Measurements from ENCODE around the gene PLCE1. TPM values are rescaled to one million over a fixed set of nuclear protein-coding genes. Genes with fewer than 3 reads are reported as not detected.

PLCE1 gene
- total and polyA plus RNA-seq, 10 of the 15 experiments (the other 5 are each of a cell fraction or from before 2014, with no cell fraction given): under 0.01 to 1.2 (median 0.03) TPM

- Histone ChIP-seq H4K20me1 (ENCODE audit: control insufficient read depth, insufficient read depth) (no peaks in the 10 kb centered on the region), H2AFZ (ENCODE audit: control insufficient read depth, low read depth, low read length) (no peak overlapping the region), H3K4me2 (ENCODE audit: control insufficient read depth, insufficient read depth) (no peak overlapping the region), H3K36me3 (ENCODE audit: control insufficient read depth in 2 of 2, insufficient read depth in 2 of 2, low read length in 1 of 2) (no peaks in the 10 kb centered on the region), H3K79me2 (ENCODE audit: control insufficient read depth, insufficient read depth, low read length) (no peaks in the 10 kb centered on the region), H3K27ac (ENCODE audit: control insufficient read depth, insufficient read depth) (no peak overlapping the region), H3K9ac (ENCODE audit: control insufficient read depth, insufficient read depth, low read length) (no peak overlapping the region), H3K9me3 (replicated peaks; ENCODE audit: control insufficient read depth, insufficient read depth, low read length) (no peaks in the 10 kb centered on the region), H3K4me3 (no peak overlapping the region), H3K27me3 (replicated peaks in 1 of 2; ENCODE audit: control insufficient read depth in 2 of 2, insufficient read depth in 2 of 2, low read length in 1 of 2) (no peaks in the 10 kb centered on the region; a peak in 1 of 4 replicates), H3K4me1 (ENCODE audit: control insufficient read depth, insufficient read depth, low read length) (no peaks in the 10 kb centered on the region)
- ChIA-PET RAD21 (ENCODE audit: unreplicated experiment) (no interaction called here), POLR2A (no interaction called here), CTCF (no interaction called here), SMC1A (ENCODE audit: uncharacterized antibody, unreplicated experiment) (no interaction called here)
- WGBS (ENCODE audit: insufficient coverage, insufficient replicate concordance, low lambda C conversion rate, missing lambda C conversion rate): 0% methylated on average over 1 of the region's 1 CpG
- FAIRE-seq (no peak), ATAC-seq (no peak), DNase-seq (ENCODE audit: low read depth, low spot score) (no peak)
- no TSS peak for BruUV-seq (replicated peaks)
- TF ChIP-seq NR2C1 (IDR thresholded peaks at IDR 0.05): no peak
- TF ChIP-seq ASH2L (IDR thresholded peaks at IDR 0.05; ENCODE audit: borderline replicate concordance, low read depth): no peak
- TF ChIP-seq TCF7 (IDR thresholded peaks at IDR 0.05; ENCODE audit: borderline replicate concordance): no peak
- in situ Hi-C loops (cut with MboI) (no loop called here), intact Hi-C loops (cut with micrococcal nuclease; ENCODE audit: unreplicated experiment) (no loop called here)
Observed at GRCh38 chr10:94001416-94001810, 7.7 kb downstream of the PLCE1 start.

GRCh38 chr10:94002156-94002555 lies 8.4 kb downstream of the PLCE1 start:
- no peak for ATAC-seq
- Histone ChIP-seq H4K20me1 (ENCODE audit: control insufficient read depth, insufficient read depth) (no peaks in the 10 kb centered on the region), H3K27me3 (replicated peaks in 1 of 2; ENCODE audit: control insufficient read depth in 2 of 2, insufficient read depth in 2 of 2, low read length in 1 of 2) (no peaks in the 10 kb centered on the region; a peak in 1 of 4 replicates), H3K4me3 (no peak overlapping the region), H3K27ac (ENCODE audit: control insufficient read depth, insufficient read depth) (no peak overlapping the region), H3K4me1 (ENCODE audit: control insufficient read depth, insufficient read depth, low read length) (no peaks in the 10 kb centered on the region), H3K4me2 (ENCODE audit: control insufficient read depth, insufficient read depth) (no peak overlapping the region), H3K79me2 (ENCODE audit: control insufficient read depth, insufficient read depth, low read length) (no peaks in the 10 kb centered on the region), H3K9me3 (replicated peaks; ENCODE audit: control insufficient read depth, insufficient read depth, low read length) (no peaks in the 10 kb centered on the region), H3K36me3 (ENCODE audit: control insufficient read depth in 2 of 2, insufficient read depth in 2 of 2, low read length in 1 of 2) (no peaks in the 10 kb centered on the region), H3K9ac (ENCODE audit: control insufficient read depth, insufficient read depth, low read length) (no peak overlapping the region), H2AFZ (ENCODE audit: control insufficient read depth, low read depth, low read length) (no peak overlapping the region)
- SMC1A ChIA-PET (ENCODE audit: uncharacterized antibody, unreplicated experiment): no interaction called here
- RAD21 ChIA-PET (ENCODE audit: unreplicated experiment): no interaction called here
- WGBS (ENCODE audit: insufficient coverage, insufficient replicate concordance, low lambda C conversion rate, missing lambda C conversion rate): 2% methylated on average over 3 of the region's 3 CpGs
- POLR2A ChIA-PET: no interaction called here
- intact Hi-C loops (cut with micrococcal nuclease; ENCODE audit: unreplicated experiment): no loop called here
- TF ChIP-seq BACH1 (IDR thresholded peaks at IDR 0.05; ENCODE audit: borderline replicate concordance): no peak
- no peak for TF ChIP-seq MEF2B (IDR thresholded peaks at IDR 0.05; ENCODE audit: partially characterized antibody, poor library complexity, severe bottlenecking)
- no peak for TF ChIP-seq NFIC (IDR thresholded peaks at IDR 0.05; ENCODE audit: low read depth, low read length)
- TF ChIP-seq CHD2 (IDR thresholded peaks at IDR 0.05; ENCODE audit: borderline replicate concordance, low read depth, low read length): no peak
- TF ChIP-seq IKZF1 (conservative IDR thresholded peaks at IDR 0.05): no peak
- no peak for TF ChIP-seq CTCF (IDR thresholded peaks at IDR 0.05 in 2 of 3, conservative IDR thresholded peaks at IDR 0.05 in 1 of 3; ENCODE audit: control insufficient read depth in 2 of 3, extremely low read depth in 1 of 3, insufficient read depth in 1 of 3, low read depth in 3 of 3, low read length in 3 of 3)
- BruUV-seq (replicated peaks): no TSS peak
- DNase-seq (ENCODE audit: low read depth, low spot score): no peak
- FAIRE-seq: no peak
- CTCF ChIA-PET: no interaction called here
- in situ Hi-C loops (cut with MboI): no loop called here

Measured in GM12878 (cell line).